ENCODE data around the gene PEX11G.

PEX11G gene

DNA sequence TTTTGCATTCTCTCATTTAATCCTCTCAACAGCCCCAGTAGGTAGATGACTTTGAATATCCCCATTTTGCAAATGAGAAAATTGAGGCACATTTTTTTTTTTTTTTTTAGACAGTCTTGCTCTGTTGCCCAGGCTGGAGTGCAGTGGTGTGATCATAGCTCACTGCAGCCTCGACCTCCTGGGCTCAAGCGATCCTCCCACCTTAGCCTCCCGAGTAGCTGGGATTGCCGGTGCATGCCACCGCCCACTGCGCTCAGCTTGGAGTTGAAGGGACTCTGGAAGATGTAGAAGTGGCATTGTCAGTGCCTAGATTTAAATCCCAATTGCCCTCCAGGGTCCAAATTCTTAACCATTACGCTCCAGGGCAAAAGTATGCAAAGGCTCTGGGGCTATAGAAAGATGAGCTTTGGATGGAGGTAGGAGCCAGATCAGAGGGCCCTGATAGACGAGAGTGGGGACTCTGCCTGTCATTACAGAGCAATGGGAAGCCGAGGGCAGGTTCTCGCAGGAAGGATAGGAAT lies 32.8 kb upstream of the PEX11G start:
- Histone ChIP-seq H3K4me1 (ENCODE audit: control insufficient read depth in 1 of 2, insufficient read depth in 2 of 2, low read length in 2 of 2) (peaks cover 22 to 23% of the 10 kb centered on the region in 2 donors), H3K9ac (ENCODE audit: low read depth in 1 of 2, low read length in 2 of 2) (peak overlapping the region; percentile 44 to 72), H3K36me3 (ENCODE audit: control insufficient read depth in 1 of 2, insufficient read depth in 2 of 2, low read length in 2 of 2) (peaks cover 0 to 6% of the 10 kb centered on the region in 2 donors), H3K27ac (ENCODE audit: low read depth, low read length) (no peak overlapping the region), H3K9me3 (ENCODE audit: control insufficient read depth in 1 of 2, low read length in 2 of 2) (no peaks in the 10 kb centered on the region), H3K27me3 (ENCODE audit: control insufficient read depth in 1 of 2, insufficient read depth in 2 of 2, low read length in 2 of 2) (no peaks in the 10 kb centered on the region), H3K4me3 (ENCODE audit: low read depth in 1 of 2, low read length in 2 of 2) (peak overlapping the region; percentile 71 to 78)

DNA sequence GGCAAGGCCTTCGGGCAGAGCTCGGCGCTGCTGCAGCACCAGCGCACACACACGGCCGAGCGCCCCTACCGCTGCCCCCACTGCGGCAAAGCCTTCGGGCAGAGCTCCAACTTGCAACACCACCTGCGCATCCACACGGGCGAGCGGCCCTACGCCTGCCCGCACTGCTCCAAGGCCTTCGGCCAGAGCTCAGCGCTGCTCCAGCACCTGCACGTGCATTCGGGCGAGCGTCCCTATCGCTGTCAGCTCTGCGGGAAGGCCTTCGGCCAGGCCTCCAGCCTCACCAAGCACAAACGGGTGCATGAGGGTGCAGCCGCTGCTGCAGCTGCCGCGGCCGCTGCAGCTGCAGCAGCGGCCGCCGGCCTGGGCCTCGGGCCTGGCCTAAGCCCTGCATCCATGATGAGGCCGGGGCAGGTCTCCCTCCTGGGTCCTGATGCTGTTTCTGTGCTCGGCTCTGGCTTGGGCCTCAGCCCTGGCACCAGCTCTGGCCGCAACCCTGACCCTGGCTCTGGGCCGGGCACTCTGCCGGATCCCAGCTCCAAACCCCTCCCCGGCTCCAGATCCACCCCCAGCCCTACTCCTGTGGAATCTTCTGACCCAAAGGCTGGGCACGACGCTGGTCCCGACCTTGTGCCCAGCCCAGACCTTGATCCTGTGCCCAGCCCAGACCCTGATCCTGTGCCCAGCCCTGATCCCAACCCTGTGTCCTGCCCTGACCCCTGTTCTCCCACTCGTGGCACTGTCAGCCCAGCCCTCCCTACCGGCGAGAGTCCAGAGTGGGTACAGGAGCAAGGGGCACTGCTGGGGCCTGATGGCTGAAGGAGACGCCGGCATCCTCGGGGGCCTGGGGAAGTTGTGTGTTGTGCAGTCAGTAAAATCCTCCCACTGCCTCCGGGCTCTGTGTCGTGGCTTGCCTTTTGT lies 31.6 kb upstream of the PEX11G start:
- Histone ChIP-seq H3K27me3 (ENCODE audit: control insufficient read depth in 1 of 2, insufficient read depth in 2 of 2, low read length in 2 of 2) (no peaks in the 10 kb centered on the region), H3K9ac (ENCODE audit: low read depth in 1 of 2, low read length in 2 of 2) (no peak overlapping the region), H3K4me1 (ENCODE audit: control insufficient read depth in 1 of 2, insufficient read depth in 2 of 2, low read length in 2 of 2) (peaks cover 28 to 29% of the 10 kb centered on the region in 2 donors), H3K36me3 (ENCODE audit: control insufficient read depth in 1 of 2, insufficient read depth in 2 of 2, low read length in 2 of 2) (no peaks in the 10 kb centered on the region), H3K4me3 (ENCODE audit: low read depth in 1 of 2, low read length in 2 of 2) (no peak overlapping the region), H3K27ac (ENCODE audit: low read depth, low read length) (no peak overlapping the region), H3K9me3 (ENCODE audit: control insufficient read depth in 1 of 2, low read length in 2 of 2) (no peaks in the 10 kb centered on the region)

DNA sequence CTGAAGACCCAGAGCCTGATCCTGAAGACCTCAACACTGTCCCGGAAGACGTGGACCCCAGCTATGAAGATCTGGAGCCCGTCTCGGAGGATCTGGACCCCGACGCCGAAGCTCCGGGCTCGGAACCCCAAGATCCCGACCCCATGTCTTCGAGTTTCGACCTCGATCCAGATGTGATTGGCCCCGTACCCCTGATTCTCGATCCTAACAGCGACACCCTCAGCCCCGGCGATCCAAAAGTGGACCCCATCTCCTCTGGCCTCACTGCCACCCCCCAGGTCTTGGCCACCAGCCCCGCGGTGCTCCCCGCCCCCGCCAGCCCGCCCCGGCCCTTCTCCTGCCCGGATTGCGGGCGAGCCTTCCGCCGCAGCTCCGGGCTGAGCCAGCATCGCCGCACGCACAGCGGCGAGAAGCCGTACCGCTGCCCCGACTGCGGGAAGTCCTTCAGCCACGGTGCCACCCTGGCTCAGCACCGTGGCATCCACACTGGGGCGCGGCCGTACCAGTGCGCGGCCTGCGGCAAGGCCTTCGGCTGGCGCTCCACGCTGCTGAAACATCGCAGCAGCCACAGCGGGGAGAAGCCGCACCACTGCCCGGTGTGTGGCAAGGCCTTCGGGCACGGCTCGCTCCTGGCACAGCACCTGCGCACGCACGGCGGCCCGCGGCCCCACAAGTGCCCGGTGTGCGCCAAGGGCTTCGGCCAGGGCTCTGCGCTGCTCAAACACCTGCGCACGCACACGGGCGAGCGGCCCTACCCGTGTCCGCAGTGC lies 30.7 kb upstream of the PEX11G start:
- H3K4me1 ChIP-seq (ENCODE audit: control insufficient read depth in 1 of 2, insufficient read depth in 2 of 2, low read length in 2 of 2), result peaks cover 30% of the 10 kb centered on the region in 2 donors
- H3K9me3 ChIP-seq (ENCODE audit: control insufficient read depth in 1 of 2, low read length in 2 of 2), result no peaks in the 10 kb centered on the region
- no peak overlapping the region for H3K4me3 ChIP-seq (ENCODE audit: low read depth in 1 of 2, low read length in 2 of 2)
- no peak overlapping the region for H3K9ac ChIP-seq (ENCODE audit: low read depth in 1 of 2, low read length in 2 of 2)
- H3K27ac ChIP-seq (ENCODE audit: low read depth, low read length), result no peak overlapping the region
- H3K36me3 ChIP-seq (ENCODE audit: control insufficient read depth in 1 of 2, insufficient read depth in 2 of 2, low read length in 2 of 2), result no peaks in the 10 kb centered on the region
- H3K27me3 ChIP-seq (ENCODE audit: control insufficient read depth in 1 of 2, insufficient read depth in 2 of 2, low read length in 2 of 2), result no peaks in the 10 kb centered on the region

DNA sequence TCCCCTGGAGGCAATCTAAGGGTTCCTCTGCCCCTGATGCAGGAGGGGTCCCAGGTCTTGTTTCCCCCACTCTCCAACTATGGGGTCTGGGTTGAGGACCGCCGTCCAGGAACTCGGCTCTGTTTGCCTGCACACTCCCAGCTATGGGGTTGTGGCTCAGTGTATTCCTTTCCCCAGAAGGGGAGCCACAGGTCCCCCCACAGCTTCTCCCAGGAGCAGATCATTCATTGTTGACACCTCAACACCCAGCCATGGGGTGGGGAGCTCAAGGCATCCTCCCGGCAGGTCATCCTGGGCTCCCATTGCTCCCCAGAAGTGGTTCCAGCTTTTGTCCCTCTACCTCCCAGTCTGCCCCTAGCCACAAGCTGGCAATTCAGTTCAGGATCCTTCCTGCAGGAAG lies 28.0 kb upstream of the PEX11G start:
- H3K4me1 ChIP-seq (ENCODE audit: control insufficient read depth in 1 of 2, insufficient read depth in 2 of 2, low read length in 2 of 2), result peaks cover 14 to 15% of the 10 kb centered on the region in 2 donors
- H3K9ac ChIP-seq (ENCODE audit: low read depth in 1 of 2, low read length in 2 of 2), result peak overlapping the region; percentile 77 to 92
- no peaks in the 10 kb centered on the region for H3K36me3 ChIP-seq (ENCODE audit: control insufficient read depth in 1 of 2, insufficient read depth in 2 of 2, low read length in 2 of 2)
- H3K9me3 ChIP-seq (ENCODE audit: control insufficient read depth in 1 of 2, low read length in 2 of 2), result no peaks in the 10 kb centered on the region
- H3K27me3 ChIP-seq (ENCODE audit: control insufficient read depth in 1 of 2, insufficient read depth in 2 of 2, low read length in 2 of 2), result no peaks in the 10 kb centered on the region
- H3K4me3 ChIP-seq (ENCODE audit: low read depth in 1 of 2, low read length in 2 of 2), result peak overlapping the region; percentile 75 to 87
- H3K27ac ChIP-seq (ENCODE audit: low read depth, low read length), result no peak overlapping the region

DNA sequence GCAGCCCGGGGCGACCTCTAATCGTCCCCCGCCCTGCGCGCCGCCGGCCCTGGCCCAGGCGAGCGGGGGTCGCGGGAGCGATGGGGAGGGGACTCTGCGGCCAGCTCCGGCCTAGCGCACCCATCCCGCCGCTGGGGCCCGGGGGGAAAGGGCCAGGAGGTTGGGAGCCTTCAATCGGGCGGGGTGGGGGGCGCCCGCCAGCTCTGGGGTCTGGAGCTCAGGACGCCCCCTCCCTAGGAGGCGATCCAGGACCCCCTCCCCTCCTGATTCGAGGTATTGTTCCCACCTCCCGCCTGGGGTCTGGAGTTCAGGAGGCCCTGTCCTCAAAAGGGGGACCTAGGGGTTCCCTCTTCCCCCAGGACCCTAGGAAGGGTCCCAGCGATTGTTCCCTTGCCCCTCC lies 27.5 kb upstream of the PEX11G start:
- H3K4me3 ChIP-seq (ENCODE audit: low read depth in 1 of 2, low read length in 2 of 2), result peak overlapping the region; percentile 75 to 87
- peak overlapping the region; percentile 77 to 92 for H3K9ac ChIP-seq (ENCODE audit: low read depth in 1 of 2, low read length in 2 of 2)
- H3K4me1 ChIP-seq (ENCODE audit: control insufficient read depth in 1 of 2, insufficient read depth in 2 of 2, low read length in 2 of 2), result peaks cover 12 to 13% of the 10 kb centered on the region in 2 donors
- no peaks in the 10 kb centered on the region for H3K9me3 ChIP-seq (ENCODE audit: control insufficient read depth in 1 of 2, low read length in 2 of 2)
- no peaks in the 10 kb centered on the region for H3K36me3 ChIP-seq (ENCODE audit: control insufficient read depth in 1 of 2, insufficient read depth in 2 of 2, low read length in 2 of 2)
- no peaks in the 10 kb centered on the region for H3K27me3 ChIP-seq (ENCODE audit: control insufficient read depth in 1 of 2, insufficient read depth in 2 of 2, low read length in 2 of 2)
- H3K27ac ChIP-seq (ENCODE audit: low read depth, low read length), result no peak overlapping the region

DNA sequence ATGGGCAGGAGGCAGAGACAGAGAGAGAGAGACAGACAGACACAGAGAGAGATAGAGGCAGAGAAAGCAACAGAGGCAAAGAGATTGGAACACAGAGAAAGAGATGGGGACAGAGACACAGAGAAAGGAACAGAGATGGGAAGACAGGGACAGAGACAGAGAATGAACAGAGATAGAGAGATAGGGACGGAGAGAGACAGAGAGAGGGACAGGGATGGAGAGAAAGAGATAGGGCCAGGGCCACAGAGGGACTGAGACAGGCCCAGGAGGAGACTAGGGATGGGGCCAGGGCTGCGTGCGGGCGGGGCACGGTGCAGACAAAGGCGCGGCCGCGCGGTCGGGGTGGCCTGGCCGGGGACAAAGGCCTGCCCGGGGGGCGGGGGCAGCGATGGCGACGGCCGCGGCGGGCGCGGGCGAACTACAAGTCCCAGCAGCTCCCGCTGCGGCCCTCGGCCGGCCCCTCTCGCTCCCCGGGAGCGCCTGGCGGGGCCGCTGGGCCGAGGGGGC lies 26.9 kb upstream of the PEX11G start, which contains the start of gene ZNF358:
ZNF358 (plus strand) TSS at position 459 of the 507 bp plus-strand sequence. CDS start 3,140 bp downstream, outside the sequence.
- no peaks in the 10 kb centered on the region for H3K27me3 ChIP-seq (ENCODE audit: control insufficient read depth in 1 of 2, insufficient read depth in 2 of 2, low read length in 2 of 2)
- H3K9me3 ChIP-seq (ENCODE audit: control insufficient read depth in 1 of 2, low read length in 2 of 2), result no peaks in the 10 kb centered on the region
- peaks cover 12 to 13% of the 10 kb centered on the region in 2 donors for H3K4me1 ChIP-seq (ENCODE audit: control insufficient read depth in 1 of 2, insufficient read depth in 2 of 2, low read length in 2 of 2)
- H3K9ac ChIP-seq (ENCODE audit: low read depth in 1 of 2, low read length in 2 of 2), result peak within 1 kb of the TSS; percentile 77 to 92
- H3K4me3 ChIP-seq (ENCODE audit: low read depth in 1 of 2, low read length in 2 of 2), result peak within 1 kb of the TSS; percentile 75 to 87
- H3K36me3 ChIP-seq (ENCODE audit: control insufficient read depth in 1 of 2, insufficient read depth in 2 of 2, low read length in 2 of 2), result no peaks in the 10 kb centered on the region
- peak within 1 kb of the TSS; percentile 73 for H3K27ac ChIP-seq (ENCODE audit: low read depth, low read length)

DNA sequence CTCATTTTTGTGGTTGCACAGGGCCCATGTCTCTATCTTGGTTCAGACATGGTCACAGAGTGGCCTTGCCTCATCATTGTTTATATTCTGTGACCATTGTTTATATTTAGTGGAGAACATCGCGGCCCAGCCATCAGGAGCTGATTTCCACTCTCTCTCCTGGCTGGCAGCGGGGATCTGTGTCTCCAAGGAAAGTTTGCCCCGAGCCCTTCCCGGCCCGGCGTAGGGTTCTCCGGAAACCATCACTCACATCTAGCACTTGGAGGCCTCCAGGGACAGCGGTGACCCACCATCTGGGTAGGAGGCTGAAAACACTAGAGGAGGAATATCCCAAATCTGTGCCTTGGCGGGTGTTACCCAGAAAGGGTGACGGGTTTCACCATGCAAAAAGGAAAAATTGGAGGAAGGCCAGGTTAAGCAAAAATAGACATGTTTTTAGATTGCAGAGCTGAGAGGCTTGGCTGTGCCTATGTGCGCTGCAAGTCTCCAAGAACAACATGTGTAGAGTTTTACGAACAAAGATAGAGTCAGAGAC lies 26.3 kb upstream of the PEX11G start:
- no peaks in the 10 kb centered on the region for H3K9me3 ChIP-seq (ENCODE audit: control insufficient read depth in 1 of 2, low read length in 2 of 2)
- peak overlapping the region in 1 of 2 donors; percentile 39 for H3K9ac ChIP-seq (ENCODE audit: low read depth in 1 of 2, low read length in 2 of 2)
- H3K36me3 ChIP-seq (ENCODE audit: control insufficient read depth in 1 of 2, insufficient read depth in 2 of 2, low read length in 2 of 2), result no peaks in the 10 kb centered on the region
- H3K27me3 ChIP-seq (ENCODE audit: control insufficient read depth in 1 of 2, insufficient read depth in 2 of 2, low read length in 2 of 2), result no peaks in the 10 kb centered on the region
- peak overlapping the region; percentile 73 for H3K27ac ChIP-seq (ENCODE audit: low read depth, low read length)
- peaks cover 12 to 13% of the 10 kb centered on the region in 2 donors for H3K4me1 ChIP-seq (ENCODE audit: control insufficient read depth in 1 of 2, insufficient read depth in 2 of 2, low read length in 2 of 2)
- H3K4me3 ChIP-seq (ENCODE audit: low read depth in 1 of 2, low read length in 2 of 2), result peak overlapping the region; percentile 55 to 62

DNA sequence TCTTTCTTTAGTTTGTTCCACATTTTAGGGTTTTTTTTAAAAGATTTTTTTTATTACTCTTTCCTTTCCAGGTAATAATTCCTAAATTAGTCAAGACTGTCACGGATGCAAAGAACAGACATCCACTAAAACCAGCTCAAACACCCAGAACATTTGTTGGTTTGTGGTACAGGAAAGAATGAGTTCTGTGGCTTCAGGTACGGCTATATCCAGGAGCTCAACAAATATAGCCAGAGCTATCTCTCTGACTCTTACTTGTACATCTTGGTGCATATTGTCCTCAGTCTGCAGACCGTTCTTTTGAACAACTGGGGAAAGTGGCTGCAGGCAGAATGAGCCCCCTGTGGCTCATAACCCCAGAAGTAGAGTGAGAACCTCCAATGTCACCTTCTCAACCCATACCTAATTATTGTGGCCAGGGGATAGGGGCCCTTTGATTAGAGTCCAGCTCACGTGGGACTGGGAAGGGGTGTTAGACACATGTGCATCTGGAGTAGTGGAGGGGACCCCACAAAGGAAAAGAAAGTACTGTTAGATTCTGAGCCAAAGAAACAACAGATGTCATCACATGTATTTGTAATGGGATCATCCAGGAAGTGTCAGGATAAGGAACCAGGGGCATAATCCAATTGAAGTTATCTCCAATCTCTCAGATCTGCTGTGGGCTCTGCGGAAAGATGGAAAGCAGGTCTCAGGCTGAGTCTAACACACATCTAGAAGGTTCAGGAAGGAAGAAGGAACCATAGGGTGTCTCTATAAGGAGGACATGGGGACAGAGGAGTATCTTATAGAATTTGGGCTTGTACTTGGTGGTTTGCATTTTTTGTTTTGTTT lies 25.2 kb upstream of the PEX11G start:
- Histone ChIP-seq H3K36me3 (ENCODE audit: control insufficient read depth in 1 of 2, insufficient read depth in 2 of 2, low read length in 2 of 2) (no peaks in the 10 kb centered on the region), H3K9ac (ENCODE audit: low read depth in 1 of 2, low read length in 2 of 2) (no peak overlapping the region), H3K4me3 (ENCODE audit: low read depth in 1 of 2, low read length in 2 of 2) (no peak overlapping the region), H3K27me3 (ENCODE audit: control insufficient read depth in 1 of 2, insufficient read depth in 2 of 2, low read length in 2 of 2) (no peaks in the 10 kb centered on the region), H3K4me1 (ENCODE audit: control insufficient read depth in 1 of 2, insufficient read depth in 2 of 2, low read length in 2 of 2) (peaks cover 12 to 13% of the 10 kb centered on the region in 2 donors), H3K9me3 (ENCODE audit: control insufficient read depth in 1 of 2, low read length in 2 of 2) (no peaks in the 10 kb centered on the region), H3K27ac (ENCODE audit: low read depth, low read length) (no peak overlapping the region)

DNA sequence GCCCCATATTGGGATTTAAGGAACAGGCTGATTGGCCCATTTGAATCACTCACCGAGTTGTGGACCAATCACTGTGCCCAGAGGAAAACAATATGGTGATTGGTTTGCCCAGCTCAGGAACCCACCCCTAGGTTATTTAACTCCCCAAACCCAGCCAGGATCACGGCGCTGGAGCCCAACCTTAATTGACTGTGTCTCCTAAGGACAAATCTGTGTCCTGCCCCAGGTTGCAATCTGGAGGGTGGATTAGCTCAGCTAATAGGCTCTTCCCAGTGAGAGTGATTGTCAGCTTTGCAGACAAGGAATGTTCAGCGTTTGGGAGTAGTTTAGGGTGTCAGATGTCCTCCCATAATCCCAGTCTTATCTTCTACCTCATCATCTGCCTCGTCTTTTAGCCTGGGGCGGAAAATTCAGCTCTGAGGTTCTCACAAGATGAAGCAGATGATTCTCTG lies 23.6 kb upstream of the PEX11G start:
- Histone ChIP-seq H3K9me3 (ENCODE audit: control insufficient read depth in 1 of 2, low read length in 2 of 2) (no peaks in the 10 kb centered on the region), H3K9ac (ENCODE audit: low read depth in 1 of 2, low read length in 2 of 2) (no peak overlapping the region), H3K4me3 (ENCODE audit: low read depth in 1 of 2, low read length in 2 of 2) (no peak overlapping the region), H3K4me1 (ENCODE audit: control insufficient read depth in 1 of 2, insufficient read depth in 2 of 2, low read length in 2 of 2) (peaks cover 13 to 17% of the 10 kb centered on the region in 2 donors), H3K27me3 (ENCODE audit: control insufficient read depth in 1 of 2, insufficient read depth in 2 of 2, low read length in 2 of 2) (no peaks in the 10 kb centered on the region), H3K36me3 (ENCODE audit: control insufficient read depth in 1 of 2, insufficient read depth in 2 of 2, low read length in 2 of 2) (no peaks in the 10 kb centered on the region), H3K27ac (ENCODE audit: low read depth, low read length) (no peak overlapping the region)

Measured in duodenal mucosa (tissue), 2 donors.